HL-60 (cell line): ENCODE data around the gene KCNH2.

Source experiments
- GABPA ChIP-seq: IDR thresholded peaks from 2 replicates; pipeline ENCODE4 v1.6.1; 2012; ENCODE audit warnings: low read depth
- POLR2AphosphoS5 ChIP-seq: IDR thresholded peaks from 2 replicates; pipeline ENCODE4 v1.6.1; 2012; ENCODE audit warnings: low read depth
- REST ChIP-seq: IDR thresholded peaks from 2 replicates; pipeline ENCODE4 v1.6.1; 2012; ENCODE audit warnings: low read depth; ENCODE audit not compliant: insufficient replicate concordance
- TF ChIP-seq, protein P1 (sequence below): IDR thresholded peaks from one replicate; pipeline ENCODE4 v1.5.1; 2011; ENCODE audit warnings: low read length, control low read depth, inconsistent platforms; ENCODE audit not compliant: insufficient read depth

DNA sequence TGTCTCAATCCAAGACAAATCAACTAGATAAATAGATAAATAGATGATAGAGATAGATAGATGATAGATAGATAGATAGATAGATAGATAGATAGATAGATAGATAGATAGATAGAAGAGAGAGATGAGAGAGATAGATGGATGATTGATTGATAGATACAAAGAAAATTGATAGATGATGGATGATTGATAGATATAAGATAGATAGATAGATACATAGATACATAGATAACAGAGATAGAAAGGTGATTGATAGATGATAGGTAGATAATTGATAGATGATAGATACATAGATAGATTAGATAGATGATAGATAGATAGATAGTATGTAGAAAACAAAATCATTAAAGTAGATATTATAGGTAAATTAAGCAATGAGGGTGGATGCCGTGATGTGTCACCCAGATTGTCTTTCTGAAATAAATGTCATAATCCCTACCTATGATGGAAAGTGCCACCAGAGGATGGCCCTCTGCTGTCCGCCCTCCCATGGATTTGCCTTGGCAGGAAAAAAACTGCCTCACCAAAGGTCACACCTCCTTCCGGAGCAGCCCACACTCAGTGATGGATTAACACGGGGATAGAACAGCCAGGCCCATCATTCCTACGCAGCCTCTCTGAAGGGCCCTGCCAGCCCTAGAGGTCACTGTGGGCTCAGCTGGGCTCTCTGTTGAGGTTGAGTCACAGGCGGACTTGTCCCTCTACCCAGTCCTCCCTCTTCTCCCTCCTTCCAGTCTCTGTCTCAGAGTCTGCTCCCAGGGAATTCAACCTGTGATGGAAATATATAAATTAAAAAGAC is 50.8 kb downstream of the KCNH2 start:
- TF ChIP-seq, protein P1, sequence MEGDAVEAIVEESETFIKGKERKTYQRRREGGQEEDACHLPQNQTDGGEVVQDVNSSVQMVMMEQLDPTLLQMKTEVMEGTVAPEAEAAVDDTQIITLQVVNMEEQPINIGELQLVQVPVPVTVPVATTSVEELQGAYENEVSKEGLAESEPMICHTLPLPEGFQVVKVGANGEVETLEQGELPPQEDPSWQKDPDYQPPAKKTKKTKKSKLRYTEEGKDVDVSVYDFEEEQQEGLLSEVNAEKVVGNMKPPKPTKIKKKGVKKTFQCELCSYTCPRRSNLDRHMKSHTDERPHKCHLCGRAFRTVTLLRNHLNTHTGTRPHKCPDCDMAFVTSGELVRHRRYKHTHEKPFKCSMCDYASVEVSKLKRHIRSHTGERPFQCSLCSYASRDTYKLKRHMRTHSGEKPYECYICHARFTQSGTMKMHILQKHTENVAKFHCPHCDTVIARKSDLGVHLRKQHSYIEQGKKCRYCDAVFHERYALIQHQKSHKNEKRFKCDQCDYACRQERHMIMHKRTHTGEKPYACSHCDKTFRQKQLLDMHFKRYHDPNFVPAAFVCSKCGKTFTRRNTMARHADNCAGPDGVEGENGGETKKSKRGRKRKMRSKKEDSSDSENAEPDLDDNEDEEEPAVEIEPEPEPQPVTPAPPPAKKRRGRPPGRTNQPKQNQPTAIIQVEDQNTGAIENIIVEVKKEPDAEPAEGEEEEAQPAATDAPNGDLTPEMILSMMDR, result no peak
- no peak for TF ChIP-seq REST
- no peak for TF ChIP-seq POLR2AphosphoS5
- no peak for TF ChIP-seq GABPA
